T-helper 22 cell (primary cell): Measurements from ENCODE around the gene DLG2.
"Not testable (repeated sequence)": the region's sequence is repeated elsewhere in the genome, so short reads cannot be mapped to it uniquely, and the experiment has no call there.

Source experiments
- DNase-seq: peaks from one replicate; pipeline ENCODE4 v3.0.0-alpha.2; 2020; ENCODE audit warnings: low read depth

DLG2 gene

DNA sequence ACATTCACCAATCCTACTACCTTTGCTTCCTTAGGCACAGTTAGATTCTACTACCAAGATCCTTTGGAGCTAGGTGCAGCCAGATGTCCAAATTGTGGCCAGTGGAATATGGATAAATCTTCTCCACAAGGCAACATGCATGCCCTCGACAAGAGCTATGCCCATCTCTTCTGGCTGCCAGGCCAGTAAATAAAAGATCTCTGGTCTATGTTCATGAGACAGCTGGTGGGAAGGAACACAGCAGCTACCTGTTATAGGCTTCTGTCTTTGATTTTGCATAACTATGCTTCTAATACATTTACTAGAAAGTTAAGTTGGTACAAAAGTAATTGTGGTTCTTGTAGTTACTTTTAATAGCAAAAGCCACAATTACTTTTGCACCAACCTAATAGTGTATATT lies 182.7 kb downstream of the DLG2 start:
- DNase-seq: no peak

- DNase-seq: no peak
These were observed 186.9 kb downstream of the DLG2 start for GRCh38 chr11:85440273-85440672.

- no peak for DNase-seq
These were observed 188.8 kb downstream of the DLG2 start for GRCh38 chr11:85438328-85438727.

DNA sequence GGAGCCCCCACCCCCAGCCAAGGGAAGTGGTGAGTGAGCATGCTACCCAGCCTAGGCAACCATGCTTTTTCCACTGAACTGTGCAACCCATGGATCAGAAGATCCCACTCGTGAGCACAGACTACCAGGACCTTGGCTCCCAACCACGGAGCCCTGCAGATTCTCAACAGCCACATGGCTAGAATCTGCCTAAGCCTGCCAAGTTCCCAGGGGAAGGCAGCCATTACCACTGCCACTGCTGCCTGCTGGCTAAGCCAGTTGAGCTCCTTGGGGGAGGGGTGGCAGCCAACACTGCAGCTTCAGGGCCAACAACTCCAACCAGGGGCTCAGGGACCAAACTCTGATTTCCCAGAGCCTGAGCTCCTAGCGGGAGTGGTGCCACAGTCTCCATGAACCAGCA lies 195.8 kb downstream of the DLG2 start:
- no peak for DNase-seq

GRCh38 chr11:85423794-85424193 lies 203.3 kb downstream of the DLG2 start:
- no peak for DNase-seq

DNA sequence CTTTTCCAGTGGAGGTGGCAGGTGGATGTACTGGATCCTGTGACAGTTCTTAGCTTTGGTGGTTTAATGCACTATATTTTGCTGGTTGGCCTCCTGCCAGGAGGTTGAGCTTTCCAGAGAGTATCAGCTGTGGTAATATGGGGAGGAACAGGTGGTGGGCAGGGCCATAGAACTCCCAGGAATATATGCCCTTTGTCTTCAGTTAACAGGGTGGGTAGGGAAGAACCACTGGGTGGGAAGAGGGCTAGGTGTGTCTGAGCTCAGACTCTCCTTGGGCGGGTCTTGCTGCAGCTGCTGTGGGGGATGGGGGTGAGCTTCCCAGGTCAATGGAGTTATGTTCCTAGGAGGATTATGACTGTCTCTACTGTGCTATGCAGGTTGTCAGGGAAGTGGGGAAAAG lies 203.8 kb downstream of the DLG2 start:
- no peak for DNase-seq

GRCh38 chr11:85414175-85414574 lies 213.0 kb downstream of the DLG2 start:
- no peak for DNase-seq

- no peak for DNase-seq
These were observed 219.5 kb downstream of the DLG2 start for GRCh38 chr11:85407648-85408047.

- DNase-seq: no peak
These were observed 220.3 kb downstream of the DLG2 start for GRCh38 chr11:85406841-85407240.

DNA sequence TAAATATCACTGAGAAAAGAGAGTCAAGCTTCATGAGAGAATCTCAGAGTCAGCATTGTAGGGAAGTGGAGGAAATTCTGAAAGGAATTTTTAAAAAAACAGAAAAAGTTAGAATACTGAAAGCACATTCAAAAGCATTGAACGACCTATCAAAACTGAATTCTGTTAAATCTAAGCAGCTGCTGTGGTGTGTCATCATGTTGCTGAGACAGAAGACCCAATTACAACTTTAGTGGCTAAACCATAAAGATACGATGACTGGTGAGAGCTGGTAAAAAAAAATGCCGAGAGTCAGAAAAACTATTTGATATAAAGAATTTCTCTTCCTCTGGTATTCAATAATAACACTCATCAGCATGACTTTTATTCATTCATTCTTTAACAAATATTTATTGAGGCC lies 220.8 kb downstream of the DLG2 start:
- DNase-seq: no peak

GRCh38 chr11:85395515-85396055 lies 231.6 kb downstream of the DLG2 start:
- not testable (repeated sequence) for DNase-seq

DNA sequence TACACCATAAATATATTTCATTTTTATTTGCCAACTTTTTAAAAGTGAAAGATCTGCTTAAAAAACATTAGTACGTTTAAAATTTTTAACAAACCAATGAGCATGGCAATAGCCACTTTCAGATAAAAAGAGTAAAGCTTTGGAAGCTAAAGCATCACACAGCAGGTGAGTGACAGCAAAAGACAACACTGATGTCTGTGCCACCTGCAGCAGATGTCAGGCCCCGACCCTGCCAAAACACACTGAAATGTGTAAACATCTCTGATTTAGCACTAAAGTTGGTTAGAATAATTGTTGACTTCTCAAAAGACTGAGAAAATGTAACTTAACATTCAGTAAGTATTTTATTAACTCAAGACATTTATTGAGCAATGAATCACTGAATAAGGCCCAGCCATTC lies 232.9 kb downstream of the DLG2 start:
- DNase-seq: no peak

DNA sequence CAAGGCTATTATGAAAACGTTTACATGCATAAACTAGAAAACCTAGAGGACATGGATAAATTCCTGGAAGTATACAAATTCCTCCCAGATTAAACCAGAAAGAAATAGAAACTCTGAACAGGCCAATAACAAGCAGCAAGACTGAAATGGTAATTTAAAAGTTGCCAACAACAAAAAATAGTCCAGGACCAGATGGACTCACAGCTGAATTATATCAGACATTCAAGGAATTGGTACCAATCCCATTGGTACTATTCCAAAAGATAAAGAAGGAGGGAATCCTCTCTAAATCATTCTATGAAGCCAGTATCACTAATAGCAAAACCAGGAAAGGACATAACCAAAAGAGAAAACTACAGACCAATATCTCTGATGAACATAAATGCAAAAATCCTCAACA lies 236.0 kb downstream of the DLG2 start:
- DNase-seq: no peak

DNA sequence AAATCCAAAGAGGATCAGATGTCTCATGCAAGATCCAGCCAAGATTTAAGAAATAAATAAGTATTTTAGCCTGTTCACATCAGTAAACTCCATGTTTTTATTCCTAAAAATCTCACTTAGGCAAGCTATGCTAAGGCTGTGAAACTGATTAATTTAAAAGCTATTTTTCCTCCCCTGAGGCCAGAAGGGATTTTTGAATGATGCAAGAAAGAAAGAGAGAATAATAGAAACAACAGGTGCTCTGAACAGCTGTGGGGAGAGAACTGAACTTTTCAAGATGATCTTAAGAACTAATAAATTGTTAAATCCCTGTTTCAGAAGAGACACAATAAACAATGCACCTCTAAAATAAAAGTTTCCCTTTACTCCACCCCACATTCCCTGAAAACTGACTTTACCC lies 241.6 kb downstream of the DLG2 start:
- DNase-seq: no peak

- no peak for DNase-seq
These were observed 242.0 kb downstream of the DLG2 start for GRCh38 chr11:85385111-85385510.

DNA sequence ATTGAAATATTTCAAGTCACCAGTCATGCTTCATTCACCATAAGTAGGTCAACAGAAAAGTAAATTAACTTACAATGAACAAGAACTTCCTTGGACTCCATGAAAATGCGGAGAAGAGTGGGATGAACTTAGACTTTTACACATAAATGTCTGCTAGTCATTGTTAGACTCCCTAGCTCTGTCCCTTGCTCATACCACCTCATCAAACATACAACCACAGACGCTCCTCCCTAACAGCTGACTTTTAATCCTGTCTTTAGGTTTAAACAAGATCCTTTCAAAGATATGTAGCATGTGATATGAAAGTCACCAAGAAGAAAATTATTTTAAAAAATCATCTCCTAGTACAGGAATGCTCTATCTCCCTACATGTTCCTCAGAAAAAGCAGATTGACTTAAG lies 248.1 kb downstream of the DLG2 start:
- DNase-seq: no peak

- no peak for DNase-seq
These were observed 249.2 kb downstream of the DLG2 start for GRCh38 chr11:85377901-85378300.

- DNase-seq: no peak
These were observed 267.3 kb downstream of the DLG2 start for GRCh38 chr11:85359859-85360258.

DNA sequence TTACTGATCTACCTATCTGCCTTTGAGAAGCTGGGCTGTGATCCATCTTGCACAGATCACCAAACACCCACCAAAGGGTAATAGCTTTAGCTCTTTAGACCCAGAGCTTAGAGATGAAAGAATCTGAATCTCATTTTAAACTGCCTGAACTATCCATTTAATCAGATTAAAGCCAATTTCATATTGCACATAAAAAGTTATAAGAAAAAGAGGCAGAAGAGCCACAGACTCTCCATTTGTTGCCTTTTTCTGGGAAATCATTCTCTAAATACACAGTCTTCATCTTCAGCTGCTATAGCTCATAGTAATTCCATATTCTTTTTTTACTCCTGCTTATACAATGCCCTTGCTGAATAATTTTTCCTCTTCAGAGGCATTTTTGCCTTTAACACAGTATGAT lies 271.2 kb downstream of the DLG2 start:
- no peak for DNase-seq

DNA sequence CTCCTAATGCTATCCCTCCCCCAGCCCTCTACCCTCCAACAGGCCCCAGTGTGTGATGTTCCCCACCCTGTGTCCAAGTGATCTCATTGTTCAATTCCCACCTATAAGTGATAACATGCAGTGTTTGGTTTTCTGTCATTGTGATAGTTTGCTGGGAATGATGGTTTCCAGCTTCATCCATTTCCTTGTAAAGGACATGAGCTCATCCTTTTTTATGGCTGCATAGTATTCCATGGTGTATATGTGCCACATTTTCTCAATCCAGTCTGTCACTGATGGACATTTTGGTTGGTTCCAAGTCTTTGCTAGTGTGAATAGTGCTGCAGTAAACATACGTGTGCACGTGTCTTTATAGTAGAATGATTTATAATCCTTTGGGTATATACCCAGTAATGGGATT lies 277.6 kb downstream of the DLG2 start:
- not testable (repeated sequence) for DNase-seq

GRCh38 chr11:85348945-85349344 lies 278.2 kb downstream of the DLG2 start:
- no peak for DNase-seq

DNA sequence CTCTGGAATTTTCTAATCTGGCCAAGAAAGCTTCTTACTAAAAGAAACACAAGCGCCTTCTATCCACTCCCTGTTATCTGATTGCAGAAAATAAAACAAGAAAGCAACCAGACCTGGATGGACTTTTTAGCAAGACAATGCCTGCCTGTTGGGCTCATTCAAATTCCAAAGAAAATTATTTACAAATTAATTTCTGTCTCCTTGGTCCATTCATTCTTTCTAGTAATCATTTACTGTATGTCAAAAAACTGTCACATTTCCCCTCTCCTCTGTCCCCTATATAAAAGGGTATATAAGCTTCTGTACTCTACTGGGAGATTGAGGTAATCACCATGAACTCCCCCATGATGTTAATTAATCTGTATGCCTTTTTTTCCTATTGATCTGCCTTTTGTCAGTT lies 279.9 kb downstream of the DLG2 start:
- no peak for DNase-seq

- DNase-seq: no peak
These were observed 280.7 kb downstream of the DLG2 start for GRCh38 chr11:85346484-85346883.

GRCh38 chr11:85340846-85341245 lies 286.3 kb downstream of the DLG2 start:
- DNase-seq: not testable (repeated sequence)

DNA sequence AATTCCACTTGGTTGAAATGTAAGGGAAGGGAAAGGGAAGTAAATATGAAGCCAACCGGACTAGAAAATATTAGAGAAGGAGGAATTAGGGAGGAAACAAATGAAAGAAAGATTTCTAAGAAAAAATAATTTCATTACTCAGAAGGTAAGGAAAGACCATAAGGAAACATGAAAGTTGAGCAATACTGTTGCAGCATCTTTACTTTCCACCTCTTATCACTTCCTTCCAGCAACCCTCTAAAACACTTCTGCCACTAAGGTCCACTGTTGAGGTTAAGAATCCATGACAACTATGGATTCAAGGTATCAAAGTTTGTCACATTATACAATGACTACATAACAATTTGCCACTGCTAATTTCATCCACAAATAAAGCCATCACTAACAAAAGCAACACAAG lies 308.6 kb downstream of the DLG2 start:
- DNase-seq: no peak
